BE2C (cell line): ENCODE data around the gene NWD2.

Experiments used
- DNase-seq: peaks from one replicate; pipeline ENCODE4 v3.0.0-alpha.2; 2020
- H3K27me3 ChIP-seq: fragments of 250-450 bp; sonication (Bioruptor Pico); 2 replicates; pipeline ENCODE4 v1.5.1; 2020; ENCODE audit warnings: mild to moderate bottlenecking
- H3K36me3 ChIP-seq: fragments of 250-450 bp; sonication (Bioruptor Pico); 2 replicates; pipeline ENCODE4 v1.5.1; 2020; ENCODE audit warnings: mild to moderate bottlenecking
- H3K4me1 ChIP-seq: fragments of 250-450 bp; sonication (Bioruptor Pico); 2 replicates; pipeline ENCODE4 v1.5.1; 2020
- H3K4me3 ChIP-seq: 2 replicates; pipeline ENCODE4 v1.5.1; 2011; ENCODE audit warnings: low read depth, low read length
- H3K9me3 ChIP-seq: fragments of 250-450 bp; sonication (Bioruptor Pico); 2 replicates; pipeline ENCODE4 v1.5.1; 2020
- TF ChIP-seq, protein P1 (sequence below): IDR thresholded peaks from 2 replicates; pipeline ENCODE4 v1.5.1; 2012; ENCODE audit warnings: mild to moderate bottlenecking, low read depth, low read length

The NWD2 gene

DNA sequence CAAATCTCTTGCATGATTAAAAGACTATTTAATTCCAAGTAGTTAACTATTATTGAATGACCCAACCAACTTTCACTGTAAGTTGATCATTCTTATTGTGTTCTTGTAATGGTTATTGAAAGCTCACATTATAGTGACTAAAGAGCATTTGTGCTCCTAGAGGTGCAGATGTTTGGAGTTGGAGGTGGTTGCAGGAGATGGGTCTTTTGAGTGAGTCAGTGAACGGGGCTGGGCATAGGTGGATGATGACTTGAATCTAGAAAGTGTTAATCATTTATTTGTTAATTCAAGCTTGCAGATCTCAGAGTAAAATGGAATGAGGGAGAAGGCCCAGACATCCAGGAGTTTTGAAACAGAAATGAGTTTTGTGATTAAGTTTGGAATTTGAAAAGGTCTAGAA lies 13.7 kb downstream of the NWD2 start:
- no peak for DNase-seq
- no peaks in the 10 kb centered on the region for H3K36me3 ChIP-seq
- no peak overlapping the region for H3K4me3 ChIP-seq
- H3K9me3 ChIP-seq = no peaks in the 10 kb centered on the region
- TF ChIP-seq, protein P1, sequence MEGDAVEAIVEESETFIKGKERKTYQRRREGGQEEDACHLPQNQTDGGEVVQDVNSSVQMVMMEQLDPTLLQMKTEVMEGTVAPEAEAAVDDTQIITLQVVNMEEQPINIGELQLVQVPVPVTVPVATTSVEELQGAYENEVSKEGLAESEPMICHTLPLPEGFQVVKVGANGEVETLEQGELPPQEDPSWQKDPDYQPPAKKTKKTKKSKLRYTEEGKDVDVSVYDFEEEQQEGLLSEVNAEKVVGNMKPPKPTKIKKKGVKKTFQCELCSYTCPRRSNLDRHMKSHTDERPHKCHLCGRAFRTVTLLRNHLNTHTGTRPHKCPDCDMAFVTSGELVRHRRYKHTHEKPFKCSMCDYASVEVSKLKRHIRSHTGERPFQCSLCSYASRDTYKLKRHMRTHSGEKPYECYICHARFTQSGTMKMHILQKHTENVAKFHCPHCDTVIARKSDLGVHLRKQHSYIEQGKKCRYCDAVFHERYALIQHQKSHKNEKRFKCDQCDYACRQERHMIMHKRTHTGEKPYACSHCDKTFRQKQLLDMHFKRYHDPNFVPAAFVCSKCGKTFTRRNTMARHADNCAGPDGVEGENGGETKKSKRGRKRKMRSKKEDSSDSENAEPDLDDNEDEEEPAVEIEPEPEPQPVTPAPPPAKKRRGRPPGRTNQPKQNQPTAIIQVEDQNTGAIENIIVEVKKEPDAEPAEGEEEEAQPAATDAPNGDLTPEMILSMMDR = no peak
- H3K27me3 ChIP-seq = no peaks in the 10 kb centered on the region
- H3K4me1 ChIP-seq = no peaks in the 10 kb centered on the region

DNA sequence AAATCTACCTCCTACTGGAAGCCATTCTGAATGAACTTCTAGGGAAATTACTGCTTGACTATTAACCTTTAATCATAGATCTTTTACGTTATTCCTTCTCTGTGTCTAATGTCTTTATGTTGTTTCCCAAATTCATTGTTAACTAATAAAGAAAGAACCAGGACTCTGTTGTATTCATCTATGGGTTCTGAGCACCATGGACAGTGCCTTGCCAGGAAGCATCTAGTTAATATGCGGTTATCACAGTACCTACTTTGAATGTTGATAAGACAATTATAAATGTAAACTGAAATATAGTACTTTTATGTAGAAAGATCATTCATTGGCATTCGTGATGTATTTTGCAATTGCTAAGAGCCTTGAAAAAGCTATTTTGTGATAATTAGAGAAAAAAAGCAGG lies 23.8 kb downstream of the NWD2 start:
- no peaks in the 10 kb centered on the region for H3K9me3 ChIP-seq
- no peaks in the 10 kb centered on the region for H3K27me3 ChIP-seq
- no peak overlapping the region for H3K4me3 ChIP-seq
- no peaks in the 10 kb centered on the region for H3K4me1 ChIP-seq
- TF ChIP-seq, protein P1 = no peak
- no peaks in the 10 kb centered on the region for H3K36me3 ChIP-seq
- no peak for DNase-seq

DNA sequence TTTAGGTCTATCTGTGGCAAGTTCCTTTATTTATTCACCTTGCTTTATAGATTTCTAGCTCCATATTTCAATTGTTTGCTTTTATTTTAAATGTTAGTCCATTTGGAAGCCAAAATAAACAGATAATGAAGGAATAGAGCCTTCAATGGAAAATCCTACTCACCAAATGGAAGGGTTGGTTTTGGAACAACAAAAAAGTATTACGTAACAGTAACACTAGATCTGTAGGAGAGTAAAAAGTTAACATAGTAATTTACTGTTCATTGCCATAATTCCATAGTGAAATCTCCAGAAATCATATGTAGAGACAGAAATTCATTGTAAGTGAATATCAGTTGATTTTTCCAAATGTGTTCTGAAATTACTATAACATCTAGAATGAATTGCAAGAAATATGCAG lies 34.6 kb downstream of the NWD2 start:
- Histone ChIP-seq H3K36me3 (no peaks in the 10 kb centered on the region), H3K4me3 (no peak overlapping the region), H3K4me1 (no peaks in the 10 kb centered on the region), H3K9me3 (no peaks in the 10 kb centered on the region), H3K27me3 (no peaks in the 10 kb centered on the region)
- TF ChIP-seq, protein P1 = no peak
- no peak for DNase-seq

DNA sequence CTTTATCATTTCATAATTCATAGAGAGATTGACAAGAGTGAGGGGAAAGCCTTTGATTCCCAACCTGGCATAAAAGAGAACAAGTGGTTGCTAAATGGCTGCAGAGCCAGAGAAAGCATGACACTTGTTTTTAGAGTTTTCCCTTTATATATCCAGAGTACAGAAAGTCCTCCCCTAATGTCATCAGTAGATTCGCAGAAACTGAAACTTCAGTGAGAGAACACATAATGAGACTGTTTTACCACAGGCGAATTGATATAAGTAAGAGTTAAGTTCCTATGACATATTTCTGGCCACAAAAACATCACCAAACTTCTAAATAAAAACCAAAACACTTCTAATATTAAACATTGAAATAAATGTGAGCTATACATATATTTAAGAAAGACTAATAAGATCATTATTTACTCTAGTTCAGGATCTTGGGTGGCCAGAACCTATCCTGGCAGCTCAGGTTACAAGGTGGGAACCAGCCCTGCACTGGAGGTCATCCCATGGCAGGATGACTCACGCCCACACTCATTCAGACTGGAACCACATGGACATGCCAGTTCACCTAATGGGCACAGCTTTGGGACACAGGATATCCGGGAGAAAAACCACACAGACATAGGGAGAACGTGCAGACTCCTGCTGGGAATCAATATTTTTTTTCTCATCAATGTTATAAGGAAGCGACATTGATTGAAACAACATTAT lies 35.5 kb downstream of the NWD2 start:
- no peak overlapping the region for H3K4me3 ChIP-seq
- DNase-seq = no peak
- TF ChIP-seq, protein P1 = no peak
- H3K27me3 ChIP-seq = no peaks in the 10 kb centered on the region
- no peaks in the 10 kb centered on the region for H3K36me3 ChIP-seq
- no peaks in the 10 kb centered on the region for H3K9me3 ChIP-seq
- no peaks in the 10 kb centered on the region for H3K4me1 ChIP-seq

DNA sequence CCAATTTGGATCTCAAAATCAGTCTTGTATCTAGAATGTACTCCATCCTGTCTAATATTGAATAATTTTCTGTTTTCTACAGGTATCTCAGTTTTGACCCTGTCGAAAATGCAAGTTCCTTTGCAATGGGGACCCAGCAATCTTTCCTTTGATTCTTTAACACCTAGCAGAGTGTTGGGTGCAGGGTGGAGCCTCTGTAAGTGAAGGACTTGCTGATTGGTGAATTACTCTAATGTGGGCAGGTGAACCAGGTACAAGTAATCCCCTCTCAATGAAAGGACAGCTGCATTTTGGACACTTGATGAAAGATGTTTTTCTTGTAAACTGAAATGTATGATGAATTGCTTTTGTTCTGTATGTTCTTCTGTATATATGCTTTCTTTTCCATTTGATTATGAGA lies 54.9 kb downstream of the NWD2 start:
- no peaks in the 10 kb centered on the region for H3K27me3 ChIP-seq
- TF ChIP-seq, protein P1 = no peak
- H3K9me3 ChIP-seq = no peaks in the 10 kb centered on the region
- H3K36me3 ChIP-seq = no peaks in the 10 kb centered on the region
- no peaks in the 10 kb centered on the region for H3K4me1 ChIP-seq
- no peak for DNase-seq
- no peak overlapping the region for H3K4me3 ChIP-seq

DNA sequence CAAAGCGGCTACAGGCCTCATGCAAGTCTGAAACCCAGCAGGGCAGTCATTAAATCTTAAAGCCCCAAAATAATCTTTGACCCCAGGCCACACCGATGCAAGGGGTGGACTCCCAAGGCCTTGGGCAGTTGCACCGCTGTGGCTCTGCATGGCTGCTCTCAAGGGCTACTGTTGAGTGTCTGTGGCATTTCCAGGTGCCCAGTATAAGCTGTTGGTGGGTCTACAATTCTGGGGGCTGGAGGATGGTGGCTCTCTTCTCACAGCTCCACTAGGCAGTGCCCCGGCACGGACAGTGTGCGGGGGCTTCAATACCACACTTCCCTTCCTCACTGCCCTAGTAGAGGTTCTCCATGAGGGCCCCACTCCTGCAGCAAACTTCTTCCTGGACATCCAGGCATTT lies 60.1 kb downstream of the NWD2 start:
- TF ChIP-seq, protein P1 = no peak
- Histone ChIP-seq H3K4me3 (no peak overlapping the region), H3K36me3 (no peaks in the 10 kb centered on the region), H3K4me1 (no peaks in the 10 kb centered on the region), H3K9me3 (no peaks in the 10 kb centered on the region), H3K27me3 (no peaks in the 10 kb centered on the region)
- no peak for DNase-seq
